K562 (cell line): Measurements from ENCODE around the gene TP53TG5. TPM values are rescaled to one million over a fixed set of nuclear protein-coding genes. Genes with fewer than 3 reads are reported as not detected.

Source experiments
- MYBL2 ChIP-seq, 2 experiments: fragments of 450-650 bp in 1 of 2; sonication (generic) in 1 of 2; formaldehyde crosslinking in 1 of 2; IDR thresholded peaks; 2 replicates each; pipeline versions ENCODE4 v1.6.1 to v1.8.1; 2017 to 2022; ENCODE audit warnings: borderline replicate concordance in 1 of 2, inconsistent platforms in 1 of 2, low read depth in 1 of 2, mild to moderate bottlenecking in 1 of 2, missing genetic modification reagents in 1 of 2, moderate library complexity in 1 of 2
- NCOA2 ChIP-seq, 2 experiments: fragments of 450-650 bp; IDR thresholded peaks; 2 replicates each; pipeline ENCODE4 v1.6.1; 2018; ENCODE audit warnings: mild to moderate bottlenecking in 2 of 2, moderate library complexity in 1 of 2; ENCODE audit not compliant: partially characterized antibody in 2 of 2
- POLR2A ChIP-seq: fragments of 450-650 bp; conservative IDR thresholded peaks from 2 replicates; pipeline ENCODE4 v1.6.1; 2016
- RBM15 ChIP-seq: fragments of 200-400 bp; formaldehyde crosslinking; IDR thresholded peaks from 2 replicates; pipeline ENCODE4 v1.6.1; 2018; ENCODE audit warnings: mild to moderate bottlenecking, low read length, moderate library complexity; ENCODE audit not compliant: insufficient read depth
- SMAD2 ChIP-seq: fragments of 150-350 bp; IDR thresholded peaks from 2 replicates; pipeline ENCODE4 v1.6.1; 2014; ENCODE audit warnings: low read depth, mild to moderate bottlenecking, low read length
- TRIM28 ChIP-seq: fragments of 450-650 bp; IDR thresholded peaks from 2 replicates; pipeline ENCODE4 v1.6.1; 2017
- ZFP30 ChIP-seq: fragments of 250-450 bp; sonication (Bioruptor Pico); IDR thresholded peaks from 2 replicates; pipeline ENCODE4 v1.8.0; 2022; ENCODE audit warnings: moderate library complexity, mild to moderate bottlenecking, inconsistent platforms, borderline replicate concordance
- ZNF57 ChIP-seq: fragments of 450-650 bp; formaldehyde crosslinking; IDR thresholded peaks from 2 replicates; pipeline ENCODE4 v1.4.0; 2020; ENCODE audit warnings: mild to moderate bottlenecking, moderate library complexity
- polyA plus RNA-seq, 8 experiments: library from polyadenylated mRNA; depleted of rRNA in 4 of 8; stranded (reverse) in 5 of 8; unstranded in 3 of 8; fragments of >200 nt; fragmentation: Nextera tagmentation in 2 of 8; fragmentation: Illumina TruSeq in 1 of 8; extraction: Ambion mirVana in 2 of 8; extraction: Trizol in 1 of 8; gene quantifications; 2 replicates each; pipeline versions ENCODE4 v1.2.1 to v1.2.3, GENCODE V29; 2011 to 2014; ENCODE audit warnings: inconsistent platforms in 1 of 8, missing spikeins in 1 of 8
- total RNA-seq, 7 experiments: library from RNA; depleted of rRNA in 6 of 7; stranded (reverse); fragments of >200 nt in 6 of 7; fragmentation: Illumina TruSeq in 2 of 7; extraction: Trizol in 2 of 7; gene quantifications; 2 replicates each; pipeline versions ENCODE4 v1.2.1 to v1.2.3, GENCODE V29; 2011 to 2021; ENCODE audit warnings: low replicate concordance in 1 of 7
- TF ChIP-seq, protein P1 (sequence below): IDR thresholded peaks from 3 replicates; pipeline ENCODE4 v1.6.1; 2011; ENCODE audit warnings: borderline replicate concordance, mild to moderate bottlenecking, moderate library complexity; ENCODE audit not compliant: insufficient read length; ENCODE audit errors: extremely low read depth
- TF ChIP-seq, protein P2 (sequence below): conservative IDR thresholded peaks from 2 replicates; pipeline ENCODE4 v1.6.1; 2011; ENCODE audit warnings: low read depth, mild to moderate bottlenecking, low read length; ENCODE audit not compliant: control insufficient read depth
- TF ChIP-seq, protein P3 (sequence below): sonication (generic); formaldehyde crosslinking; IDR thresholded peaks from 2 replicates; pipeline ENCODE4 v1.8.1; 2023; ENCODE audit warnings: mild to moderate bottlenecking, missing genetic modification reagents
- TF ChIP-seq, protein P4 (sequence below): sonication (generic); formaldehyde crosslinking; IDR thresholded peaks from 2 replicates; pipeline ENCODE4 v1.8.0; 2022; ENCODE audit warnings: mild to moderate bottlenecking, missing genetic modification reagents
- TF ChIP-seq, protein P5 (sequence below): fragments of 250-450 bp; sonication (Bioruptor Pico); IDR thresholded peaks from 2 replicates; pipeline ENCODE4 v1.5.0; 2020; ENCODE audit warnings: mild to moderate bottlenecking, borderline replicate concordance
- TF ChIP-seq, protein P6 (sequence below): fragments of 450-650 bp; IDR thresholded peaks from 2 replicates; pipeline ENCODE4 v1.6.1; 2018; ENCODE audit not compliant: partially characterized antibody

The TP53TG5 gene
- total and polyA plus RNA-seq, 9 of the 15 experiments (the other 6 are each of a cell fraction or from before 2014, with no cell fraction given) = 0.04 to 0.05 (median 0.04) TPM; not detected in 6

DNA sequence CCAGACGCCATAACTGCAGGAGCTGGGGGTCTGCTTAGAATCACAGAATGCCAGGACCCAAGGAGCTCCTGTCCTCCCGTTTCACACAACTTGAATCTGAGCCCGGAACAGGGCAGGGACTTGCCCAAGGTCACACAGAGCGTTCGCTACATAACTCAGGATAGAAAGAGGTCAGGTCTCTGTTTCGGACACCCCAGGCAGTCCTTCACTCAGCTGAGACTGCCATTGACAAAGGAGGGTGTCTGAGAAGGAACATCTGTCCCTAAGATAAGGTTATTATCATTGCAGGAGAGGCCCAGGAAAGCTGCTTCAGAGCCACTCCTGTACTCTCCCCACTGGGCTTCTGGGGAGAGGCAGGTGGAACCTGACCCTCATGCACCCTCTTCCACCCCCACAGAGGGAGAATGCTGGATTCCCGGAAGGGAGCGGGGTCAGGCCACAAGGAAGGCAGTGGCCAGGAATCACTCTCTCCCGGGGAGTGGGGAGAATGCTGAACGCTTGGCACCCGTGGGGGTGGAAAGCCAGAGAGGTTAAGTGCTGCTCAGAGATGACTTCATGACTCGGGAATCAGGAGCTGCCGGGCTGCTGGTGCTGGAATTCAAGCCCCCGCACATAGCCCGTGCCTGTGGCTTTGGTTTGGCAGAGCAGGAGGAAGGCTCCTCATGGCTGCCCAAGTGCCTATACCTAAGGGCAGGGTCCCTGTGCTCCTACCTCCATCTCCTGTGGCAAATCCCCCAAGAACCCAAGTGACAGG lies 40.6 kb downstream of the TP53TG5 start (continued):
- TF ChIP-seq, protein P1, sequence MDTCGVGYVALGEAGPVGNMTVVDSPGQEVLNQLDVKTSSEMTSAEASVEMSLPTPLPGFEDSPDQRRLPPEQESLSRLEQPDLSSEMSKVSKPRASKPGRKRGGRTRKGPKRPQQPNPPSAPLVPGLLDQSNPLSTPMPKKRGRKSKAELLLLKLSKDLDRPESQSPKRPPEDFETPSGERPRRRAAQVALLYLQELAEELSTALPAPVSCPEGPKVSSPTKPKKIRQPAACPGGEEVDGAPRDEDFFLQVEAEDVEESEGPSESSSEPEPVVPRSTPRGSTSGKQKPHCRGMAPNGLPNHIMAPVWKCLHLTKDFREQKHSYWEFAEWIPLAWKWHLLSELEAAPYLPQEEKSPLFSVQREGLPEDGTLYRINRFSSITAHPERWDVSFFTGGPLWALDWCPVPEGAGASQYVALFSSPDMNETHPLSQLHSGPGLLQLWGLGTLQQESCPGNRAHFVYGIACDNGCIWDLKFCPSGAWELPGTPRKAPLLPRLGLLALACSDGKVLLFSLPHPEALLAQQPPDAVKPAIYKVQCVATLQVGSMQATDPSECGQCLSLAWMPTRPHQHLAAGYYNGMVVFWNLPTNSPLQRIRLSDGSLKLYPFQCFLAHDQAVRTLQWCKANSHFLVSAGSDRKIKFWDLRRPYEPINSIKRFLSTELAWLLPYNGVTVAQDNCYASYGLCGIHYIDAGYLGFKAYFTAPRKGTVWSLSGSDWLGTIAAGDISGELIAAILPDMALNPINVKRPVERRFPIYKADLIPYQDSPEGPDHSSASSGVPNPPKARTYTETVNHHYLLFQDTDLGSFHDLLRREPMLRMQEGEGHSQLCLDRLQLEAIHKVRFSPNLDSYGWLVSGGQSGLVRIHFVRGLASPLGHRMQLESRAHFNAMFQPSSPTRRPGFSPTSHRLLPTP = no peak
- TF ChIP-seq, protein P2, sequence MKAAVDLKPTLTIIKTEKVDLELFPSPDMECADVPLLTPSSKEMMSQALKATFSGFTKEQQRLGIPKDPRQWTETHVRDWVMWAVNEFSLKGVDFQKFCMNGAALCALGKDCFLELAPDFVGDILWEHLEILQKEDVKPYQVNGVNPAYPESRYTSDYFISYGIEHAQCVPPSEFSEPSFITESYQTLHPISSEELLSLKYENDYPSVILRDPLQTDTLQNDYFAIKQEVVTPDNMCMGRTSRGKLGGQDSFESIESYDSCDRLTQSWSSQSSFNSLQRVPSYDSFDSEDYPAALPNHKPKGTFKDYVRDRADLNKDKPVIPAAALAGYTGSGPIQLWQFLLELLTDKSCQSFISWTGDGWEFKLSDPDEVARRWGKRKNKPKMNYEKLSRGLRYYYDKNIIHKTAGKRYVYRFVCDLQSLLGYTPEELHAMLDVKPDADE = no peak
- TF ChIP-seq NCOA2 (IDR thresholded peaks at IDR 0.05; ENCODE audit: partially characterized antibody in 2 of 2) (no peak), SMAD2 (no peak), MYBL2 (IDR thresholded peaks at IDR 0.05; ENCODE audit: low read depth) (no peak), MYBL2 (CRISPR knock-in tag; IDR thresholded peaks at IDR 0.05; ENCODE audit: borderline replicate concordance) (no peak), ZFP30 (CRISPR knock-in tag) (no peak), RBM15 (no peak), POLR2A (no peak), TRIM28 (no peak), ZNF57 (CRISPR knock-in tag) (no peak)
- TF ChIP-seq, protein P3, sequence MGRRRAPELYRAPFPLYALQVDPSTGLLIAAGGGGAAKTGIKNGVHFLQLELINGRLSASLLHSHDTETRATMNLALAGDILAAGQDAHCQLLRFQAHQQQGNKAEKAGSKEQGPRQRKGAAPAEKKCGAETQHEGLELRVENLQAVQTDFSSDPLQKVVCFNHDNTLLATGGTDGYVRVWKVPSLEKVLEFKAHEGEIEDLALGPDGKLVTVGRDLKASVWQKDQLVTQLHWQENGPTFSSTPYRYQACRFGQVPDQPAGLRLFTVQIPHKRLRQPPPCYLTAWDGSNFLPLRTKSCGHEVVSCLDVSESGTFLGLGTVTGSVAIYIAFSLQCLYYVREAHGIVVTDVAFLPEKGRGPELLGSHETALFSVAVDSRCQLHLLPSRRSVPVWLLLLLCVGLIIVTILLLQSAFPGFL = no peak
- TF ChIP-seq, protein P4, sequence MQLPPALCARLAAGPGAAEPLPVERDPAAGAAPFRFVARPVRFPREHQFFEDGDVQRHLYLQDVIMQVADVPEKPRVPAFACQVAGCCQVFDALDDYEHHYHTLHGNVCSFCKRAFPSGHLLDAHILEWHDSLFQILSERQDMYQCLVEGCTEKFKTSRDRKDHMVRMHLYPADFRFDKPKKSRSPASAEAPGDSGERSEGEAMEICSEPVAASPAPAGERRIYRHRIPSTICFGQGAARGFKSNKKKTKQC (CRISPR knock-in tag) = no peak
- TF ChIP-seq, protein P5, sequence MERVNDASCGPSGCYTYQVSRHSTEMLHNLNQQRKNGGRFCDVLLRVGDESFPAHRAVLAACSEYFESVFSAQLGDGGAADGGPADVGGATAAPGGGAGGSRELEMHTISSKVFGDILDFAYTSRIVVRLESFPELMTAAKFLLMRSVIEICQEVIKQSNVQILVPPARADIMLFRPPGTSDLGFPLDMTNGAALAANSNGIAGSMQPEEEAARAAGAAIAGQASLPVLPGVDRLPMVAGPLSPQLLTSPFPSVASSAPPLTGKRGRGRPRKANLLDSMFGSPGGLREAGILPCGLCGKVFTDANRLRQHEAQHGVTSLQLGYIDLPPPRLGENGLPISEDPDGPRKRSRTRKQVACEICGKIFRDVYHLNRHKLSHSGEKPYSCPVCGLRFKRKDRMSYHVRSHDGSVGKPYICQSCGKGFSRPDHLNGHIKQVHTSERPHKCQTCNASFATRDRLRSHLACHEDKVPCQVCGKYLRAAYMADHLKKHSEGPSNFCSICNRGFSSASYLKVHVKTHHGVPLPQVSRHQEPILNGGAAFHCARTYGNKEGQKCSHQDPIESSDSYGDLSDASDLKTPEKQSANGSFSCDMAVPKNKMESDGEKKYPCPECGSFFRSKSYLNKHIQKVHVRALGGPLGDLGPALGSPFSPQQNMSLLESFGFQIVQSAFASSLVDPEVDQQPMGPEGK (CRISPR knock-in tag) = no peak
- TF ChIP-seq, protein P6, sequence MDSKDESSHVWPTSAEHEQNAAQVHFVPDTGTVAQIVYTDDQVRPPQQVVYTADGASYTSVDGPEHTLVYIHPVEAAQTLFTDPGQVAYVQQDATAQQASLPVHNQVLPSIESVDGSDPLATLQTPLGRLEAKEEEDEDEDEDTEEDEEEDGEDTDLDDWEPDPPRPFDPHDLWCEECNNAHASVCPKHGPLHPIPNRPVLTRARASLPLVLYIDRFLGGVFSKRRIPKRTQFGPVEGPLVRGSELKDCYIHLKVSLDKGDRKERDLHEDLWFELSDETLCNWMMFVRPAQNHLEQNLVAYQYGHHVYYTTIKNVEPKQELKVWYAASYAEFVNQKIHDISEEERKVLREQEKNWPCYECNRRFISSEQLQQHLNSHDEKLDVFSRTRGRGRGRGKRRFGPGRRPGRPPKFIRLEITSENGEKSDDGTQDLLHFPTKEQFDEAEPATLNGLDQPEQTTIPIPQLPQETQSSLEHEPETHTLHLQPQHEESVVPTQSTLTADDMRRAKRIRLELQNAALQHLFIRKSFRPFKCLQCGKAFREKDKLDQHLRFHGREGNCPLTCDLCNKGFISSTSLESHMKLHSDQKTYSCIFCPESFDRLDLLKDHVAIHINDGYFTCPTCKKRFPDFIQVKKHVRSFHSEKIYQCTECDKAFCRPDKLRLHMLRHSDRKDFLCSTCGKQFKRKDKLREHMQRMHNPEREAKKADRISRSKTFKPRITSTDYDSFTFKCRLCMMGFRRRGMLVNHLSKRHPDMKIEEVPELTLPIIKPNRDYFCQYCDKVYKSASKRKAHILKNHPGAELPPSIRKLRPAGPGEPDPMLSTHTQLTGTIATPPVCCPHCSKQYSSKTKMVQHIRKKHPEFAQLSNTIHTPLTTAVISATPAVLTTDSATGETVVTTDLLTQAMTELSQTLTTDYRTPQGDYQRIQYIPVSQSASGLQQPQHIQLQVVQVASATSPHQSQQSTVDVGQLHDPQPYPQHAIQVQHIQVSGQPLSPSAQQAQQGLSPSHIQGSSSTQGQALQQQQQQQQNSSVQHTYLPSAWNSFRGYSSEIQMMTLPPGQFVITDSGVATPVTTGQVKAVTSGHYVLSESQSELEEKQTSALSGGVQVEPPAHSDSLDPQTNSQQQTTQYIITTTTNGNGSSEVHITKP = peak; percentile 61
